GM12878 (cell line): ENCODE measurements around the gene GIT1. TPM values are rescaled to one million over a fixed set of nuclear protein-coding genes. Genes with fewer than 3 reads are reported as not detected.
A peak's percentile ranks its signal among the peaks of the same experiment; 100 is the strongest.

ENCODE experiments used
- ATAC-seq: fragments of 200-7000 bp; cut with Tn5 transposase; 3 replicates; pipeline ENCODE4 v1.9.1; 2020; ENCODE audit warnings: mild to moderate bottlenecking, moderate library complexity
- BruUV-seq: library from RNA; stranded (reverse); fragments of 400-500 nt; replicated peaks from 2 replicates; lab custom pipeline; 2021; lab: Mats Ljungman, UMichigan
- CTCF ChIA-PET: fragments of 300-600 bp; sonication (Branson Sonifier 250); formaldehyde crosslinking; extraction: SDS; loops from one replicate; lab custom pipeline; 2021; ENCODE audit warnings: inconsistent platforms; lab: Yijun Ruan, JAX
- POLR2A ChIA-PET: fragments of 350-600 bp; formaldehyde crosslinking; extraction: SDS; loops from one replicate; lab custom pipeline; 2021; ENCODE audit warnings: inconsistent platforms; lab: Charles Lee
- RAD21 ChIA-PET: fragments of 300-600 bp; sonication (Branson Sonifier 250); formaldehyde crosslinking; loops from one replicate; lab custom pipeline; 2023; ENCODE audit warnings: antibody characterized with exemption; ENCODE audit not compliant: unreplicated experiment; lab: Charles Lee
- SMC1A ChIA-PET: fragments of 300-600 bp; sonication (Branson Sonifier 250); formaldehyde crosslinking; loops from one replicate; lab custom pipeline; 2023; ENCODE audit not compliant: unreplicated experiment, uncharacterized antibody; lab: Charles Lee
- DNase-seq: peaks from one replicate; pipeline ENCODE4 v3.0.0-alpha.2; 2011; ENCODE audit warnings: low read depth, low spot score
- FAIRE-seq: peaks from 3 replicates; lab custom pipeline; 2011; peaks lifted over from hg19 to GRCh38; lab: Jason Lieb, UNC
- H2AFZ ChIP-seq: 2 replicates; pipeline ENCODE4 v1.6.0; 2011; ENCODE audit warnings: low read depth, low read length, control low read depth; ENCODE audit not compliant: control insufficient read depth
- H3K27ac ChIP-seq: 2 replicates; pipeline ENCODE4 v1.5.1; 2011; ENCODE audit warnings: control low read depth; ENCODE audit not compliant: control insufficient read depth, insufficient read depth
- H3K27me3 ChIP-seq, 2 experiments: replicated peaks in 1 of 2; 2 replicates each; pipeline versions ENCODE4 v1.6.0 to v1.6.1; 2011; ENCODE audit warnings: low read length in 1 of 2; ENCODE audit not compliant: control insufficient read depth in 2 of 2, insufficient read depth in 2 of 2
- H3K36me3 ChIP-seq, 2 experiments: 2 replicates each; pipeline ENCODE4 v1.5.1; 2011; ENCODE audit warnings: low read length in 1 of 2; ENCODE audit not compliant: control insufficient read depth in 2 of 2, insufficient read depth in 2 of 2
- H3K4me1 ChIP-seq: 2 replicates; pipeline ENCODE4 v1.6.1; 2011; ENCODE audit warnings: mild to moderate bottlenecking, low read length, moderate library complexity, mixed read lengths; ENCODE audit not compliant: control insufficient read depth, insufficient read depth
- H3K4me2 ChIP-seq: 2 replicates; pipeline ENCODE4 v1.6.0; 2011; ENCODE audit warnings: control low read depth; ENCODE audit not compliant: control insufficient read depth, insufficient read depth
- H3K4me3 ChIP-seq: fragments of 200-600 bp; sonication (generic); 2 replicates; pipeline ENCODE4 v1.5.1; 2016
- H3K79me2 ChIP-seq: 2 replicates; pipeline ENCODE4 v1.6.0; 2011; ENCODE audit warnings: low read length; ENCODE audit not compliant: control insufficient read depth, insufficient read depth
- H3K9ac ChIP-seq: 2 replicates; pipeline ENCODE4 v1.8.0; 2011; ENCODE audit warnings: low read length, control low read depth, mixed read lengths; ENCODE audit not compliant: control insufficient read depth, insufficient read depth
- H3K9me3 ChIP-seq: replicated peaks from 3 replicates; pipeline ENCODE4 v1.5.1; 2011; ENCODE audit warnings: mild to moderate bottlenecking, low read length; ENCODE audit not compliant: control insufficient read depth, insufficient read depth
- H4K20me1 ChIP-seq: 2 replicates; pipeline ENCODE4 v1.6.0; 2011; ENCODE audit not compliant: control insufficient read depth, insufficient read depth
- ATF7 ChIP-seq: fragments of 450-650 bp; IDR thresholded peaks from 2 replicates; pipeline ENCODE4 v1.6.1; 2016; ENCODE audit warnings: low read depth, mild to moderate bottlenecking
- POLR2AphosphoS2 ChIP-seq: IDR thresholded peaks from 2 replicates; pipeline ENCODE4 v1.6.1; 2011; ENCODE audit warnings: low read depth, mild to moderate bottlenecking, low read length, improper control_type of control experiment, moderate library complexity
- POLR2AphosphoS5 ChIP-seq: IDR thresholded peaks from 2 replicates; pipeline ENCODE4 v1.6.1; 2011; ENCODE audit warnings: mild to moderate bottlenecking, low read length, inconsistent platforms
- YBX1 ChIP-seq: fragments of 450-650 bp; IDR thresholded peaks from 2 replicates; pipeline ENCODE4 v1.6.1; 2016; ENCODE audit warnings: antibody characterized with exemption
- ZNF217 ChIP-seq: fragments of 450-650 bp; IDR thresholded peaks from 2 replicates; pipeline ENCODE4 v1.6.1; 2017; ENCODE audit warnings: antibody characterized with exemption, mild to moderate bottlenecking
- WGBS: methylation state at CpG from one replicate; pipeline ENCODE4 v1.1.6; 2016; ENCODE audit warnings: low lambda C conversion rate; ENCODE audit not compliant: insufficient replicate concordance, insufficient coverage; ENCODE audit errors: missing lambda C conversion rate; 5-methylcytosine and 5-hydroxymethylcytosine counted together
- in situ Hi-C: fragments of 300-500 bp; cut with MboI; formaldehyde crosslinking; loops from 9 replicates; pipeline ENCODE4 v1.14.3; 2018; ENCODE audit warnings: mixed read lengths
- intact Hi-C: fragments of 100-400 bp; cut with micrococcal nuclease; formaldehyde crosslinking; loops from one replicate; pipeline ENCODE4 v1.14.2; 2022; ENCODE audit not compliant: unreplicated experiment
- polyA plus RNA-seq, 11 experiments: library from polyadenylated mRNA; depleted of rRNA in 4 of 11; unstranded in 6 of 11; stranded (reverse) in 5 of 11; fragments of >200 nt; fragmentation: Nextera tagmentation in 4 of 11; fragmentation: Illumina TruSeq in 1 of 11; extraction: Ambion mirVana in 4 of 11; extraction: Trizol in 1 of 11; gene quantifications; 1 replicate in 1 of 11; 2 replicates in 10 of 11; pipeline versions ENCODE4 v1.2.1 to v1.2.3, GENCODE V29; 2011 to 2016; ENCODE audit warnings: inconsistent platforms in 2 of 11, missing spikeins in 2 of 11, low read depth in 1 of 11
- total RNA-seq, 4 experiments: library from RNA; depleted of rRNA in 3 of 4; stranded (reverse); fragments of >200 nt in 3 of 4; fragmentation: Illumina TruSeq in 1 of 4; extraction: Trizol in 1 of 4; gene quantifications; 2 replicates each; pipeline versions ENCODE4 v1.2.1 to v1.2.3, GENCODE V29; 2013 to 2021

GIT1 gene
- total and polyA plus RNA-seq, 10 of the 15 experiments (the other 5 are each of a cell fraction or from before 2014, with no cell fraction given) = 0.24 to 45.3 (median 20.9) TPM

- RAD21 ChIA-PET = no interaction called here
- no peaks in the 10 kb centered on the region for H3K9me3 ChIP-seq
- no peak for TF ChIP-seq ZNF217
- 0 out of 2 replicates have a peak, but pooled peaks have one; percentile 1 for TF ChIP-seq POLR2AphosphoS5
- TF ChIP-seq, all 136 proteins: peak for 1
- Histone ChIP-seq H3K4me2 (no peak overlapping the region), H2AFZ (no peak overlapping the region), H3K79me2 (no peaks in the 10 kb centered on the region), H3K27me3 (no peaks in the 10 kb centered on the region), H3K4me1 (peaks cover 4% of the 10 kb centered on the region; the same call in 1 of the 2 replicates), H3K4me3 (no peak overlapping the region), H3K36me3 (peaks cover 23 to 24% of the 10 kb centered on the region in 2 experiments), H3K27ac (no peak overlapping the region), H3K9ac (no peak overlapping the region), H4K20me1 (0 out of 2 replicates have a peak, but pooled peaks cover 3% of the 10 kb centered on the region)
- ChIA-PET CTCF (interaction anchor here (1.4 to 4.5 kb wide), 2 partner anchors 11 kb away, joined by 4 to 33 read pairs; no protein-coding TSS in a partner anchor), SMC1A (no interaction called here), POLR2A (no interaction called here)
- FAIRE-seq = no peak
- in situ Hi-C loops = no loop called here
- 100% methylated on average over 1 of the region's 1 CpG for WGBS
- intact Hi-C loops = no loop called here
- no peak for ATAC-seq
- no peak for DNase-seq
- no TSS peak for BruUV-seq
Observed at GRCh38 chr17:29627951-29628350, 38.5 kb upstream of the GIT1 start.

GRCh38 chr17:29625037-29625750 is 35.7 kb upstream of the GIT1 start:
- DNase-seq (no peak), ATAC-seq (no peak), FAIRE-seq (no peak)
- BruUV-seq = no TSS peak
- H2AFZ ChIP-seq = no peak overlapping the region
- no peak overlapping the region for H3K4me3 ChIP-seq
- WGBS = over 99% methylated on average over 8 of the region's 8 CpGs
- SMC1A ChIA-PET = interaction anchor here (0.9 to 1.4 kb wide), 5 partner anchors 8 to 306 kb away, joined by 3 to 4 read pairs (median 3); no protein-coding TSS in a partner anchor
- RAD21 ChIA-PET = interaction anchor here (0.7 to 1.8 kb wide), 2 partner anchors 14 to 81 kb away, joined by 3 to 5 read pairs; no protein-coding TSS in a partner anchor
- TF ChIP-seq ATF7 (no peak), YBX1 (no peak), POLR2AphosphoS2 (peak; percentile 57; the same call in 1 of the 2 replicates)
- CTCF ChIA-PET = interaction anchor here (0.7 to 4.5 kb wide), 4 partner anchors 8 to 154 kb away, joined by 3 to 33 read pairs (median 10); no protein-coding TSS in a partner anchor
- H3K27ac ChIP-seq = no peak overlapping the region
- POLR2A ChIA-PET = interaction anchor here (0.6 to 1.1 kb wide), 2 partner anchors 10 to 80 kb away, joined by 3 to 6 read pairs; no protein-coding TSS in a partner anchor
- peaks cover 5% of the 10 kb centered on the region; the same call in 1 of the 2 replicates for H3K4me1 ChIP-seq
- H3K36me3 ChIP-seq = peaks cover 4 to 8% of the 10 kb centered on the region in 2 experiments; a peak in 3 of 4 replicates
- no peak overlapping the region for H3K9ac ChIP-seq
- no peaks in the 10 kb centered on the region for H3K9me3 ChIP-seq
- intact Hi-C loops = no loop called here
- 0 out of 2 replicates have a peak, but pooled peaks cover 3% of the 10 kb centered on the region for H4K20me1 ChIP-seq
- no peak overlapping the region for H3K4me2 ChIP-seq
- H3K79me2 ChIP-seq = no peaks in the 10 kb centered on the region
- no peaks in the 10 kb centered on the region for H3K27me3 ChIP-seq
- in situ Hi-C loops = no loop called here
